GM19372 (cell line): ENCODE results near the gene SMIM3.
A peak's percentile ranks its signal among the peaks of the same experiment; 100 is the strongest.
"Not testable (repeated sequence)": the region's sequence is repeated elsewhere in the genome, so short reads cannot be mapped to it uniquely, and the experiment has no call there.

ENCODE experiments used
- ATAC-seq: cut with Tn5 transposase; IDR thresholded peaks from one replicate; pipeline ENCODE4 v1.9.1; 2021; ENCODE audit warnings: mild to moderate bottlenecking, low read depth, moderate library complexity; ENCODE audit not compliant: unreplicated experiment

SMIM3 gene

DNA sequence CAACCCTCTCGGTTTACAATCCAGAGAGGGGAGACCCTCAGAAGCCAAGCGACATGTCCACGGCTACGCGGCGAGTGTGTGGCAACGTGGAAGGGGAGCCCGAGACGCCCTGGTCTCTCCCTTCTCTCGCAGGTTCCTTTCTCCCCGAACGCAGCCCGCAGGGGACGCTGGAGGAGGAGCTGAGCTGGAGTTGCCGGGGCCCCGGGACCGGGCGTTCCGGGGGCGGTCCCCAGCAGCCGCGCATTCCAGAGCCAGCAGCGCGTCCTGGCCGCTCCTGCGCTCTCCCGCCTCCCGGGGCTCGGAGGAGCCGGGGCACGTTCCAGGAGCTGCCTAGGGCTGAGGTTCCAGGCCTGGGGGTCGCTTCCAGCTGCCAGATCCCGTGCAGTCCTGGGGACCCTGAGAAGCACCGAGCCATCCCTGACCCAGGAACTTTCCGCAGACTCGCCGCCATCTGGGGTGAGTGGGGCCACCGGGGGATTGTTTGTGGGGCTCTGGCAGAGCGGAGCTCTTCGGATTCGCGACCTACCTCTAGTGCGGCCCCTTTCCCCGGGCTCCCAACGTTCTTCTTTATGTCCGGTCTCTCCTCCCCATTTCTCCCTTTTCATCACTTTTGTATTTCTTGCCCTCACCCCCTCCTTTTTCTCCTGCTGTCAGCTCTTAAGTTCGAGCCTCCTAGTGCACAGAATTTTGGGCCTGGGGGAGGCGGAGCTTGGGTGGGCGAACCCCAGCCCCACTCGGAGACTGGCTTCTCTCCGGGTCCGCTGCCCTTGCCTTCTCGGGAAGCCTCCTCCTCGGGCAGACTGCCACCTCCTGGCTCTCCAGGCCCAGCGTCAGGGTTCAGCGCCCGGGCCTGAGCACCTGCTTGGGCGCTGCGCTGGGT, at the start of gene SMIM3:
TSS of gene SMIM3 (plus strand) at position 241 of the 880 bp plus-strand sequence. CDS start 16,684 bp downstream, outside the sequence.
- ATAC-seq = no peak

- ATAC-seq = no peak
Observed at GRCh38 chr5:150729859-150730258, 48.7 kb upstream of the SMIM3 start.

- ATAC-seq = no peak
Observed at GRCh38 chr5:150731669-150732242, 46.8 kb upstream of the SMIM3 start.

DNA sequence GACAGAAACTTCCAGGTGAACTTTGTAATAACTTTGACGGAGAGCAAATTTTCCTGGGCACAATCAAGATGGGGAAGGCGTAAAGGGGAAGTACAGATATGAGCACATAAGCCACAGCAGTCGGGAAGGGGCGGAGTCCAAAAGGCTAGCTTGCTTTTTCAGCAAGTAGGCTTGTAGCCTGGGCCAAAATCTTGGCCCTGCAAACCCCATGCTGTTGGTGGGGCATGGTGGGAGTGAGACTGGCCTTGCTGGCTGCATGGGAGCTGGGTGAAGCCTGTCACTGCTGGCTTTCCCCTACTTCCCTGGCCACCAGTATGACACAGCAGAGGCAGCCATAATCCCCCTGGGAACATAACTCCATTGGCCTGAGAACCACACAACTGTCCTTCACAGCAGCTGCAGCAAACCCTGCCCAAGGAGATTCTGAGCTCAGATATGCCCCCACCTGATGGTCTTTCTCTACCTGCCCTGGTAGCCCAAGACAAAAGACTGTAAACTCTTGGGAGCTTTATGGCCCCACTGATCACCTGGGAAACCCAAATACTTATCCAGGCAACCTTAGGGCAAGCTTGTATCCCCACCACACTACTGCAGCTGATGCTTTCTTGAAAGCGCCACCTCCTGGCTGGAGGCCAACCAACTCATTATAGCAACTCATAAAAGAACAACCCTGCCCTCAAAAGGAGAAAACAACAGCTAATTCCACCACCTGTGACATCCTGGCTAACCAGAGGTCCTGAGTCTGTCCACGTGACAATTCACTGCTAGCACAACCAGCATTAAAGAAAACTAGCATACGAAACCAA, 43.8 kb upstream of the SMIM3 start:
- ATAC-seq = no peak

DNA sequence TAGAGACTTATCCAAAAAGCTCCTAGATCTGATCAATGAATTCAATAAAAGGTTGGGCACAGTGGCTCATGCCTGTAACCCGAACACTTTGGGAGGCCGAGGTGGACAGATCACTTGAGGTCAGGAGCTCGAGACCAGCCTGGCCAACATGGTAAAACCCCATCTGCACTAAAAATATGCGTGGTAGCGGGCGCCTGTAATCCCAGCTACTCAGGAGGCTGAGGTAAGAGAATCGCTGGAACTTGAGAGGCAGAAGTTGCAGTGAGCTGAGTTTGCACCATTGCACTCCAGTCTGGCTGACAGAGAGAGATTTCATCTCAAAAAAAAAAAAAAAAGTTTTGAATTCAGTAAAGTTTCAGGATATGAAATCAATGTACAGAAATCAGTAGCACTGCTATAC, 39.7 kb upstream of the SMIM3 start:
- ATAC-seq = no peak

DNA sequence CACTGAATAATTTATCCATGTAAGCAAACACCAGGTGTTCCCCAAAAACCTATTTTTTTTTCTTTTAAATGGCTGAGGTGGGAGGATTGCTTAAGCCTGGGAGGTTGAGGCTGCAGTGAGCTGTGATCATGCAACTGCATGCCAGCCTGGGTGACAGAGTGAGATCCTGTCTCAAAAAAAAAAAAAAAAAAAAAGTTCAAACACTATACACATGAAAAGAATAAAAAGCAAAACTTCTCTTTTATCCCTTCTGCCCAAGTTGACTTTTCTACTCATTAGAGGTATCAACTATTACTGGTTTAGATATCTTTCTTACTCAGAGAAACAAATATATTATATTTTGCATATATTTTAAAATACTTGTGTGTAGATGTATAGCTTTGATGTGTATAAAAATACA, 37.6 kb upstream of the SMIM3 start:
- ATAC-seq = no peak

GRCh38 chr5:150742455-150743141, 36.0 kb upstream of the SMIM3 start:
- ATAC-seq = not testable (repeated sequence)

GRCh38 chr5:150743142-150743488, 35.4 kb upstream of the SMIM3 start:
- ATAC-seq = not testable (repeated sequence)

DNA sequence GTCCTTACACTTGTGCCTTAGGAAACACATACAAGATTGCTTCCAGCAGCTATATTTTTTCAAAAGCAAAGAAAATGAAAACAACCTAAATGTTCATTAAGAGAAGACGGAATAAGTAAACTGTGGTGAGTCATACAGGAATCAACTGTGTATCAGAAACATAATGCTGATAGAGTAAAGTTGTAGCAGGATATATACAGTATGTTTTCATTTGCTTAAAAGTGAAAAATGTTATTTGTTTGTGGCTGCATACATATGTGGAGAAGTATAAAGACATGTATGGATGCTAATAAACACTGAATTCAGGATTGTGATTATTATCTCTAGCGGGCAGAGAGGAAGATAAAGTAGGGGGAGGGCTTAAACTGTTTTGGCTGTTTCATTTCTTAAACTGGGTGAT, 28.1 kb upstream of the SMIM3 start:
- ATAC-seq = no peak

GRCh38 chr5:150751096-150751891, 27.3 kb upstream of the SMIM3 start:
- ATAC-seq = no peak

DNA sequence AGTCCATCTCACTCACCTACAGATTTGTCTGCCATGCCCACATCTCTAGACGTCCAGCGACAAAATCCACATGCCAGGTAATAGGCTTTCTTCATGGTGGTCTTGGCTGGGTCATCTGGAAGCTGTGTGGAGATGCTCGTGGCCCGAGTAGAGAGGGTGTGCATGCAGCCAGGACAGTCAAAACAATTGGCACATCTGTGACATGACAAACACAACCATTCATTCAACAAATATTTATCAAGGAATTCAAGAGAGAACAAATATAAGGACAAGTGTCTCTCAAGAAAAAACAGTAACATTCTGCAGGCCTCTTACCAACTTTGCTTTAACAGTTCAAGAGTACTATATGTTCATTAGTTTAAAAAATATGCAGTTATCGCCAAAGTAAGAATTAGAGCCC, 25.1 kb upstream of the SMIM3 start:
- ATAC-seq = no peak

DNA sequence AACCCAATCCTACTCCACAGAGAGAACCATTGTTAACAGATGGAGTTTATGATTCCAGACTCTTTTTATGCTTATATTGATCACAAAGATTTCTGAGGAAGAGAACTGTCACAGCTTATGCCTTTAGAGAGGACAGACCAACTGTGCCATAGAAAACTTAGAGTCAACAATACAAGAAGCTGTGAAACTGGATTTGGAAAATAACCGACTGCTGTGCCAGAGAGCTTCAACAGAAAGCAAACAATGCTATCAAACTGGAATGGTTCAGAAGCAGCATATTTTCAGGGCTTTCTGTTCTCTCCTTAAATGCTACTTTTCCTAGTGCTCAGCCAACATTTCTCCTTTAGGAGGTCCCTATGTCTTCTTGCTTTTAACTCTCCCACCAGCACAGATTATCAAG, 24.7 kb upstream of the SMIM3 start:
- ATAC-seq = no peak

GRCh38 chr5:150757087-150757649, 21.4 kb upstream of the SMIM3 start:
- no peak for ATAC-seq

GRCh38 chr5:150758203-150758530, 20.4 kb upstream of the SMIM3 start:
- ATAC-seq = peak; percentile 20

GRCh38 chr5:150758531-150759333, 19.8 kb upstream of the SMIM3 start, which contains the start of gene DCTN4:
DCTN4 (minus strand) TSS chr5:150759017; CDS start chr5:150758993, 24 bp downstream.
- peak; percentile 93 for ATAC-seq

GRCh38 chr5:150759334-150759583, 19.3 kb upstream of the SMIM3 start:
- ATAC-seq = no peak

DNA sequence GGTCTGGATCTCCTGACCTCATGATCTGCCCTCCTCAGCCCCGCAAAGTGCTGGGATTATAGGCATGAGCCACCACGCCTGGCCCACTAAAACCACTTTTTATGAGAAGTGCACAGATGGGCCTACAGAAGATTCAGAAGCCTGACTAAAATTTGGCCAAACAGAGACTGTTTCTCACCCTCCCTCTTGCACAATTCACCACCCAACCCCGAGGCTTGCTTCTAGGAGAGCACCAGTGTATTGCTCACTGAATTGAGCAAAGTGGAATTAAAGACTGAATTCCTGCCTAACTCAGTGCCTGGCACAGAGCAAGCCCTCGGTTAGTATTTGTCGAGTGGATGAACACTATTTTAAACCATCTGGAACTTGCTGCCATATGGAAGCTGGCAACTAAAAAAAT, 16.3 kb upstream of the SMIM3 start:
- ATAC-seq = no peak

DNA sequence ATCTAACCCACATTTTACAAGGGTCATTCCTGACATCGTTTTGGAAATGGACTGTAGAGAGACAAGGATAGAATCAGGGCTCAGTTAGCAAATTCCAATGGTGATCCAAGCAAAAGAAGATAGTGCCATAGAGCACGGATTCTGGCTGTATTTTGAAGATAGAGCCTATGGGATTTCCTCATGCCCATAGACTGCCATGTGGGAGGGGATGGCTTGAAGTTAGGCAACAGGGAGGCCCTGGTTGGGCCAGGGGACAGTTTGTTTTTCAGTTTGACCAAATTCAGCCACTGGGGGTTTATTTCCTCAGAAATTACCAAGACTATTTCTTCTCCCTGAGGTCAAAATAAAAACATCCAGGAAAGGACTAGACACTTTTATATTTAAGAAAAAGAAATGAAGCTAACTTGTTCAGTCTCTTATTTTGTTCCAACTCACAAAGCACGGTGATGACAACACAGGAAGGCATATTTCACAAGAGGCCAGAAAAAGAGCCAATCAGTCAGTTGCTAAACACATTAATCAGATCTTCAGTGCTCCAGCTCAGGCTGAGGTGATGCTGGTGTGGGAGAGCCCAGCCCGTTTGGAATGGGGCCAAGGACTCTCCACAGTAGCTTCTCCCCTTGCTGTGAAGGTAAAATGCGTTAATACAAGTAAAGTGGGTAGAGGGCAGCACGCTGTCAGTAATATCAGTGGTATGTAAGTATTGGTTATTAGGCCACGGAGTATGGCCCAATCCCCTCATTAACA, 15.4 kb upstream of the SMIM3 start:
- no peak for ATAC-seq
